Retinal pigment epithelial cell (primary cell): ENCODE data around the gene PLA2G2C.

ENCODE experiments used
- DNase-seq: peaks from one replicate; pipeline ENCODE4 v3.0.0-alpha.2; 2010; ENCODE audit warnings: low read depth
- H3K4me3 ChIP-seq: 2 replicates; pipeline ENCODE4 v1.5.1; 2011; ENCODE audit warnings: mild to moderate bottlenecking, low read length, control low read depth, moderate library complexity
- CTCF ChIP-seq: conservative IDR thresholded peaks from 2 replicates; pipeline ENCODE4 v1.5.1; 2011; ENCODE audit warnings: low read depth, low read length, control low read depth, inconsistent platforms

Gene PLA2G2C

DNA sequence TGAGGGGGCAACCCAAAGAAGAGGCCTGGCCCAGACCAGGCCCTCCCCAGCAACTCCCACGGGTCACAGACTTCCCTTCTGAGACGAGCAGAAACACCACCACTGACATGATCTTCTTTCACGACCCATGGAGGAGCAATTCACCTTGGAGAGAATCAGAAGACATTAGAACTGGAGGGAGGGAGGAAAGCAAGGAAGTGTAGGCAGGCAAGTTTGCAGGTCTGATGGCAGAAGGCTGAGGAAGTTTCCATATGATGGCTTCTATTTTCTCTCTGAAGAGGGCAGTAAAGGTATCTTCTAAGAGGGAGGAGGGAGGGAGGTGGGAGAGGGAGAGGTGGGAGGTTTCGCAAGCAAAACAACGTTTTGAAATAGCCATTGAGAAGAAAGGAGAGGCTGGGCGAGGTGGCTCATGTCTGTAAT lies 1.8 kb downstream of the PLA2G2C start:
- no peak for DNase-seq
- TF ChIP-seq CTCF: no peak
- H3K4me3 ChIP-seq: no peak overlapping the region

- DNase-seq: no peak
- H3K4me3 ChIP-seq: no peak overlapping the region
- TF ChIP-seq CTCF: no peak
These were observed 2.6 kb downstream of the PLA2G2C start for GRCh38 chr1:20183616-20184271.

DNA sequence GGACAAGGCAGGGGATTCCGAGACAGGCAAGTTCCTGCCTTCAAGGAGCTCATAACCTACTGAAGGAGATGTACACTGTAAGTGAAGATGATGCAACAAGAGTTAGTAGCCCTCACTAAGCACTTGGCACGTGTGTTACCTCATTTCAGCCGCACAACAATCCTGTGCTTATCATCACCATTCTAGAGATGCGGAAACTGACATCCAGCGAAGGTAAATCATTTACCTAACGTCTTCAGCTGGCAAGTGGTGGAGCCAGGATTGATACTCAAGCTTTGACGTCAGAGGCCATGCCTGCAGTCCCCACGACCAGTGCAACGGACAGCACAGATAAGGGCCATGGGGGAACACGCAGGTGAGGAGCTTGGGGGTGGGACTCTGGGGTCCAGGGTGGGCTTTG lies 3.3 kb downstream of the PLA2G2C start:
- DNase-seq: no peak
- no peak overlapping the region for H3K4me3 ChIP-seq
- no peak for TF ChIP-seq CTCF

- no peak overlapping the region for H3K4me3 ChIP-seq
- DNase-seq: no peak
- TF ChIP-seq CTCF: no peak
These were observed 3.9 kb downstream of the PLA2G2C start for GRCh38 chr1:20182415-20182814.

DNA sequence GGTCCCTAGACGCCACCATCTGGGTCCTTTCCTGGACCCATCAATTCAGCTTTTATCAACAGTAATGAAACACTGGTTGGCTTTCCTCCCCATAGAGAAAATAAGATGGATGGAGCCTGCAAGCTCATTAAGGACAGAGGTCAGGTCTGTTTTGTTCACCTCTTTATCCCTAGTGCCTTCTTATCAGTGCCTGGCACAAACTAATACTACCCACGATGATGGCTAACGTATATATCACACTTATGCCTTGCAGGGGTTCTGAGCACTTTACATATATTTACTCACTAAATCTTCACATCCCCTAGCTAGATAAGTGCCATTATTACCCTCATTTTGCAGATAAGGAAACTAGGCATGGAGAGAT lies 5.5 kb downstream of the PLA2G2C start:
- no peak for TF ChIP-seq CTCF
- H3K4me3 ChIP-seq: no peak overlapping the region
- DNase-seq: no peak

DNA sequence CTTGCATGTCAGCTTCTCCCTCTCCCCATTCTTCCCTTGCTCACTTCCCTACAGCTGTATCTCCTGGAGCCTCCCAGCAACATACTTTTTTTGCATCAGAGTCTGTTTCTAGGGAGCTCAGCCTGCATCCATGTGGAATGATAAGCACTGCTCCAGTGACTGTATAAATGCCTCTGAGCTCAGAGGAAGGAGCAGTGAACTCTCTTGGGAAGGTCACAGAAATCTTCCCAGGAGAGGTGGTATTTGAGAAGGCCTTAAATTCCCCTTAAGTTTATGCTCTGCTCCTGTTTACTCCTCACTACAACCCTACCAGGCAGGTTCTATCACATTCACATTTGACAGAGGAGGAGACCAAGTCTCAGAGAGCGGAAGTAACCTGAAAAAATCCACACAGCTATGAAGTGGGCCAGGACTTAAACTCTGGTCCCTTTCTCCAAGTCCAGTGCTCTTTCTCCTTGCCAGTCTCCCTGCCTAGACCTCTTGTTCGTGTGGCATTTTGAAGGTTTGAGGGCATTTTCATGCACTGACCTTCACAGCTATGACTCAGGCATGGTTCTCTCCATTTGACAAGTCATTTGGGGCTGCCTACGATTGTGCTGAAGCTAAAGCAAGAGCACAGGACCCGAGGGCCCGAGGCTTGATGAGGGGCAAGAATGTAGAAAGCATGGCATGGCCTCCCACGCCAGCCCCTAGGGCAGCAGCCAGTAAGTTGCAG lies 6.0 kb downstream of the PLA2G2C start:
- H3K4me3 ChIP-seq: no peak overlapping the region
- TF ChIP-seq CTCF: no peak
- no peak for DNase-seq

DNA sequence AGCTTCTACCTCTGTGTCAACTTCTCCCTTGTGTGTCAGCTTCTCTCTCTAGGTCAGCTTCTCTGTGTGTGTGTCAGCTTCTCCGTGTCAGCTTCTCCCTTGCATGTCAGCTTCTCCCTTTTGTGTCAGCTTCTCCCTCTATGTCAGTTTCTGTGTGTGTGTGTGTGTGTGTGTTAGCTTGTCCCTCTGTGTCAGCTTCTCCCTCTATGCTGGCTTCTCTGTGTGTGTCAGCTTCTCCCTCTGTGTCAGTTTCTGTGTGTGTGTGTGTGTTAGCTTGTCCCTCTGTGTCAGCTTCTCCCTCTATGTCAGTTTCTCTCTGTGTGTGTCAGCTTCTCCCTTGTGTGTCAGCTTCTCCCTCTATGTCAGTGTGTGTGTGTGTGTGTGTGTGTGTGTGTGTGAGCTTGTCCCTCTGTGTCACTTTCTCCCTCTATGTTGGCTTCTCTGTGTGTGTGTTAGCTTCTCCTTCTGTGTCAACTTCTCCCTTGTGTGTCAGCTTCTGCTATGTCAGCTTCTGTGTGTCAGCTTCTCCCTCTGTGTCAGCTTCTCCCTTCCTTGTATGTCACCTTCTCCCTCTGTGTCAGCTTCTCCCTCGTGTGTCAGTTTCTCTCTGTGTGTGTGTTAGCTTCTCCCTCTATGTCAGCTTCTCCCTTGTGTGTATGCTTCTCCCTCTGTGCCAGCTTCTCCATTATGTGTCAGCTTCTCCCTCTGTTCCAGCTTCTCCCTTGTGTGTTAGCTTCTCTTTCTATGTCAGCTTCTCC lies 6.8 kb downstream of the PLA2G2C start:
- TF ChIP-seq CTCF: no peak
- no peak overlapping the region for H3K4me3 ChIP-seq
- no peak for DNase-seq
